Lower lobe of right lung (tissue), 2 donors: Measurements from ENCODE around the gene NPIPB2. TPM values are rescaled to one million over a fixed set of nuclear protein-coding genes. Genes with fewer than 3 reads are reported as not detected.
A peak's percentile ranks its signal among the peaks of the same experiment; 100 is the strongest.

Source experiments
- ATAC-seq, 2 donors: fragments of 200-7000 bp; cut with Tn5 transposase; one replicate each; pipeline ENCODE4 v1.9.1; 2020 to 2022; ENCODE audit warnings: mild to moderate bottlenecking in 2 of 2, moderate library complexity in 2 of 2
- DNase-seq: peaks from one replicate; pipeline ENCODE4 v3.0.0-alpha.2; 2020
- H3K27ac ChIP-seq: fragments of 200-600 bp; one replicate; pipeline ENCODE4 v1.8.0; 2022
- H3K27me3 ChIP-seq: fragments of 200-600 bp; one replicate; pipeline ENCODE4 v1.8.0; 2022; ENCODE audit warnings: low read depth
- H3K36me3 ChIP-seq: fragments of 200-600 bp; one replicate; pipeline ENCODE4 v1.8.0; 2022; ENCODE audit warnings: mild to moderate bottlenecking
- H3K4me1 ChIP-seq: fragments of 200-600 bp; one replicate; pipeline ENCODE4 v1.8.0; 2022
- H3K4me3 ChIP-seq: fragments of 200-600 bp; one replicate; pipeline ENCODE4 v1.8.0; 2022; ENCODE audit warnings: mild to moderate bottlenecking
- H3K9me3 ChIP-seq: fragments of 200-600 bp; one replicate; pipeline ENCODE4 v1.8.0; 2022
- intact Hi-C: fragments of 100-400 bp; cut with DNase I; formaldehyde crosslinking; loops from one replicate; pipeline ENCODE4 v1.11.0; 2022
- total RNA-seq: library from RNA; stranded (reverse); fragmentation: NEBNext Ultra II Directional; extraction: Animal tissue kit (Norgen Biotek cat#: 25700); gene quantifications from one replicate; pipeline ENCODE4 v1.2.1, GENCODE V29; 2021
- TF ChIP-seq, protein P1 (sequence below): fragments of 200-600 bp; IDR thresholded peaks from one replicate; pipeline ENCODE4 v1.8.0; 2022; ENCODE audit warnings: antibody characterized with exemption, mild to moderate bottlenecking
- donor health status: DM: no; HTN: yes; CAD: no; lungs with severe emphysema.

The NPIPB2 gene
- total RNA-seq, 1 donor from 2014 or later, result 5.6 TPM

DNA sequence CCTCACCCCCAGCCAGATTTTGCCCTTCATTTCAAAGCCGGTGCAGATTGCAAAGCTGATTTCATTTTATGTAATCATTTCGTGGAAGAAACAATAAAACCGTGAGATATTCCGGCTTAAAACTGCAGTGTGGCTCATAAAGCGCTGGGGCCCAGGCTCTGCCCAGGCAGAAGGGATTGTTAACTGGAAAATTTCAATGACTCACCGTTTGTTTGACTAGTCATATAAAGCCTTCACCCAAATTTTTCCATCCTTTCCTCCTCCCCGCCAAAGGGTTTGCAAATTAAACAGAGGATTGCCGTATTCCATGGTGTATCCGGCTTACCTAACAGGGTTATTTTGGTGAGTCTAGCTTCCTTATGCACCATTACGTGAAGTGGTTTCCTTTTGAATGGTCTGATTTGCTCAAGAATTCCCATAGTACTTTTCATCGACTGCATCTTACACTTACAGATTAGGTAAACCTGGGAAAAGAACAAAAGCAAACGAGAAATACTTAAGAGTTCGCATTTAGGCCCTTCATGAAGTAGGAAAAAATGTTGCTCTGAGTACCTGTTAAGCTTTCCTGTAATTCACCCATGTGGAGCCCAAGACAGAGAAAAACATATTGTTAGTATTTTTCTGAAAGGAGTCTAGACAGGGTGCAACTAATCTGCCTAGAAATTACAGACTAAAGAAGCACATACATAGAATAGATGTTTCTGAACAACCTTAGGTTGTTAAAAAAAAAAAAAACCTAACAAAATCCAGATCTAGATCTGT, 25.1 kb downstream of the NPIPB2 start:
- TF ChIP-seq, protein P1, sequence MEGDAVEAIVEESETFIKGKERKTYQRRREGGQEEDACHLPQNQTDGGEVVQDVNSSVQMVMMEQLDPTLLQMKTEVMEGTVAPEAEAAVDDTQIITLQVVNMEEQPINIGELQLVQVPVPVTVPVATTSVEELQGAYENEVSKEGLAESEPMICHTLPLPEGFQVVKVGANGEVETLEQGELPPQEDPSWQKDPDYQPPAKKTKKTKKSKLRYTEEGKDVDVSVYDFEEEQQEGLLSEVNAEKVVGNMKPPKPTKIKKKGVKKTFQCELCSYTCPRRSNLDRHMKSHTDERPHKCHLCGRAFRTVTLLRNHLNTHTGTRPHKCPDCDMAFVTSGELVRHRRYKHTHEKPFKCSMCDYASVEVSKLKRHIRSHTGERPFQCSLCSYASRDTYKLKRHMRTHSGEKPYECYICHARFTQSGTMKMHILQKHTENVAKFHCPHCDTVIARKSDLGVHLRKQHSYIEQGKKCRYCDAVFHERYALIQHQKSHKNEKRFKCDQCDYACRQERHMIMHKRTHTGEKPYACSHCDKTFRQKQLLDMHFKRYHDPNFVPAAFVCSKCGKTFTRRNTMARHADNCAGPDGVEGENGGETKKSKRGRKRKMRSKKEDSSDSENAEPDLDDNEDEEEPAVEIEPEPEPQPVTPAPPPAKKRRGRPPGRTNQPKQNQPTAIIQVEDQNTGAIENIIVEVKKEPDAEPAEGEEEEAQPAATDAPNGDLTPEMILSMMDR, result no peak
- no peaks in the 10 kb centered on the region for H3K9me3 ChIP-seq
- H3K27me3 ChIP-seq, result no peaks in the 10 kb centered on the region
- H3K36me3 ChIP-seq, result no peaks in the 10 kb centered on the region
- intact Hi-C loops, result no loop called here
- DNase-seq (no peak), ATAC-seq (peak; percentile 69 to 76)
- peaks cover 33% of the 10 kb centered on the region for H3K4me1 ChIP-seq
- peak overlapping the region; percentile 81 for H3K4me3 ChIP-seq
- peak overlapping the region; percentile 87 for H3K27ac ChIP-seq

DNA sequence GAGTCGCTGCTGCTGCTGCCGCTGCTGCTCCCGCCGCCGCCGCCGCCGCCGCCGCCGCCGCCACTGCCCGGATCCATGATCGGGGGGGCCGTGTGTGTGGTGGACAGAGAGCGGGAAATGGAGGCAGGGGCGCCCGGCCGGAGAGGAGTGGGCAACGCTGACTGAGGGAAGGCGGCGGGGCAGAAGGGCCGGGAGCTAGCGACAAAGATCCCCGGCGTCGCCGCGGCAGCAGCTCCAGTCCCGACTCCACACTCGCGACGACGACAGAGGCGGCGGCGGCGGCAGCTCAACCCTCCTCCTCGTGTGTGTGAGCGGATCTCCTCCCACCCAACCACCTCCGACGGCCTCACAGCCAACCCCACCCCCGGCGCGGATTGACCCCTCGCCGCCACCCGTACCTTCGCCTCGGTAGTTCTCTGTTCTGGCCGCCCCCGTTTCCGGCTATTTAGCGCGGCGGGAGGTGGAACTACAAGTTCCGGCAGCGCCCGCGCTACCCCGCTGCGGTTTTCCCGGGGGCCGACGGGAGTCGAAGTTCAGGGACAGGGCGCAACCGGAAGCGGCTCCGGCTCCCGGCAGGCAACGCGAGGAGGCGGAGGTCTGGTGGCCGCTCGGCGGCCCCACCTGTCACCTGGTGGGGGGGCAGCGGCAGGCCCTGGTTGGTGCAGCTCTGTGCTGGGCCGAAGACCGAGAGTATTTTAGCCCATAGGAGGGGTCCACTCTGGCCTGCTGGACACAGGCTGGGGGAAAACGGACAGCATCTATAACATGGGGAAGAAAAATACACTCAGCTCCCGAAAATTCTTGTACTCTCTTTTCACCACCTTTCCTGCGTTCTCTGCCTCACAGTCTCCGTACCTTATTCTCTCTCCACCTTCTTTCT, 26.0 kb downstream of the NPIPB2 start, which contains the start of gene GSPT1:
GSPT1 (minus strand) TSS at position 313 of the 880 bp plus-strand sequence; CDS start at position 77, 236 bp downstream.
- ATAC-seq (peak; percentile 93 to 97), DNase-seq (peak; percentile 99)
- Histone ChIP-seq H3K4me3 (peak within 1 kb of the TSS; percentile 81), H3K9me3 (no peaks in the 10 kb centered on the region), H3K4me1 (peaks cover 39% of the 10 kb centered on the region), H3K27ac (peak within 1 kb of the TSS; percentile 94), H3K36me3 (no peaks in the 10 kb centered on the region), H3K27me3 (no peaks in the 10 kb centered on the region)
- TF ChIP-seq, protein P1, result peak; percentile 25
- intact Hi-C loops, result no loop called here

GRCh38 chr16:11915114-11915643, 26.7 kb downstream of the NPIPB2 start:
- Histone ChIP-seq H3K36me3 (no peaks in the 10 kb centered on the region), H3K4me3 (peak overlapping the region; percentile 81), H3K9me3 (no peaks in the 10 kb centered on the region), H3K27ac (peak overlapping the region; percentile 94), H3K27me3 (no peaks in the 10 kb centered on the region), H3K4me1 (peaks cover 46% of the 10 kb centered on the region)
- TF ChIP-seq, protein P1, result no peak
- DNase-seq (peak; percentile 69), ATAC-seq (peak; percentile 16 to 47)
- intact Hi-C loops, result no loop called here

DNA sequence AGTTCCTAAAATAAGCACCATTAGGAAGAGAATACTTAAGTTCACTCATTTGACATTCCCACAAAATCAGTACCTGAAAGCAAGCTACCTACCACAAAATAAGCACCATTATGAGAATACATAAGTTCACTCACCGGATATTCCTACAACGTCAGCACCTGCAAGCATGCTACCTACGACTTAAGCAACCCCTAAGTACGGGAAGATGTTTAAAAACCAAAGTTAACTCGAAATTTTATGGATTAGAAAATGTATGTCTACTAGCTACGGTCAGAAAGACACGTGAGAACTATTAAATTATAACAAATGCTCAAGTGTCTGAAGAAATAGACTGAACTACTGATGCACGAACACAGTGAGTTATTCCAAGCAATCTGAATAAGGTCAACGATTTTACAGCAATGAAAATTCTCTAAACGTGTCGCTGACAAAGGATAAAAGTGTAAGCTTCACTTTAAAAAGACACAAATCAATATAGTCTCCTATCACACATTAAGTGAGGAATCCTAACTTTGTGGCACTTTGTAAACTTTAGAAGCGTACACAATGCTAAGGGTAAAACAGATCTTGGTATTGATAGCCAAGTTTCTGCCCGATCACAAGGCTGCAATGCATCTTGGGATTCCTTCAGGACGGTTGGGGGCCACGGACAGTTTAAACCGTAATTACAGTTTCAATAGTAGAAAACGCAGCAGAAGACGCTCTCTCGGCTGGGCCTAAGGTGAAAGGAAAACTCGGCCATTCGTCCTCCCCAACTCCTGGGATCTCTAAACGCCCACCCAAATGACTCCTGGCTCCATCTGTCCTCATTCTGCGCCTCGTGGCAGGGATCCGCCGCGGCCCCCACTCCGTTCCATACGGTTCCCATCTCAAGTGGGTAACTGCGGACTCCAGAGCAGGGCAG, 27.4 kb downstream of the NPIPB2 start:
- H3K27me3 ChIP-seq, result no peaks in the 10 kb centered on the region
- TF ChIP-seq, protein P1, result no peak
- intact Hi-C loops, result no loop called here

More for the DNA sequence above, 27.4 kb downstream of the NPIPB2 start:
- ATAC-seq, result no peak
- no peak for DNase-seq
- H3K36me3 ChIP-seq, result no peaks in the 10 kb centered on the region
- no peaks in the 10 kb centered on the region for H3K9me3 ChIP-seq
- H3K4me3 ChIP-seq, result peak overlapping the region; percentile 81
- H3K27ac ChIP-seq, result peak overlapping the region; percentile 94
- peaks cover 53% of the 10 kb centered on the region for H3K4me1 ChIP-seq
